ENCODE data around the gene PRDM2.

The PRDM2 gene

GRCh38 chr1:13798120-13798519, 98.1 kb downstream of the PRDM2 start:
- no peak for DNase-seq

DNA sequence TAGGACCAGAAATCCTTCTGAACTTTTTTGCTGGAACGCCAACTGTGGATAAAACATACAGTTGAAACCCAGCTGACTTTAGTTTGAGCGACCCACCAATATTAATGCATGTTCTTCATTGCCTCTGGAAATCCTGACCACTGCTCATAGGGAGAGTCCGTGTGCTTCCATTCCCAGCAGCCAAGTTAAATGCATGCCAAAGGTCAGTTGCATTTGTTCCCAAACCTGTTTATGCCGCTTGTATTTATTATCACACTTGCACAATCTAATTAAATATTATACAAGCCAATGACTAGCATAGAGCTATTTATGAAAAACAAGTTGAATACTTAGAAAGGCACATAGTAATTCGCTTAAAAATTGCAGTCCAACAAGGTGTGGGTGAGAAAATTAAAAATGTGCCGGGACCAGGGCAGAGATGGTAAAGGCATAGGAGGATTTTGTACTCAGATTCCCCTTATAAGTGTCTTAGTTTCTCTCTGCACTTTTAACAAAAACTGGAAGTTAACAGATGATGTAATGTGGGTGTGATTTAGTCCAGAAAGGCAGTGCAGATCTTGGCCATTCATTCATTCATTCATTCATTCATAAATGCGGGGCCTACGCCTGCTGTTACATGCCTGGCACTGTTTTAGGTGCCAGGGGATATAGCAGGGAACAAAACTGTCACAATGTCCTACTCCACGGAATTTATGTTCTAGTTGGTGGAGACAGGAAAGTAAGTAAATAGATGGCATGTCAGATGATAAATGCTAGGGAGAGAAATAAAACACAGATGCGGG, 99.7 kb downstream of the PRDM2 start:
- no peak for DNase-seq

DNA sequence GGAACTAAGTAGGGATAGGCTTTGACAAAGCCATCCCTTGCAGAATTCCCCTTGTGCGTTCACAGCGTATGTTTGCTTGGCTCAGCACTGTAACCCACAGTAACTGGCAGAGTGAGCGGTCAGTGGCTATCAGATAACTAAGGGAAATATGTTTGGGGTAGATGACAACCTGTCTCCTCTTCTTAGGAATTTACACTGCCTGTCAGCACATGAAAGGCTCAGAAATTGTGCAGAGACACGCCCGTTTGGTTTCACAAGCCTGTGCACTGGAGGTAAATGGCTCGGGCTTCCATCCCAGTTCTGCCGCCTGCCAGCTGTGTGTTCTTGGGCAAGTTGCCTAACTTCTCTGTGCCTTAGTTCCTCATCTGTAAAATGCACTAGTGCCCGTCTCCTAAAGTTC, 101.2 kb downstream of the PRDM2 start:
- no peak for DNase-seq

DNA sequence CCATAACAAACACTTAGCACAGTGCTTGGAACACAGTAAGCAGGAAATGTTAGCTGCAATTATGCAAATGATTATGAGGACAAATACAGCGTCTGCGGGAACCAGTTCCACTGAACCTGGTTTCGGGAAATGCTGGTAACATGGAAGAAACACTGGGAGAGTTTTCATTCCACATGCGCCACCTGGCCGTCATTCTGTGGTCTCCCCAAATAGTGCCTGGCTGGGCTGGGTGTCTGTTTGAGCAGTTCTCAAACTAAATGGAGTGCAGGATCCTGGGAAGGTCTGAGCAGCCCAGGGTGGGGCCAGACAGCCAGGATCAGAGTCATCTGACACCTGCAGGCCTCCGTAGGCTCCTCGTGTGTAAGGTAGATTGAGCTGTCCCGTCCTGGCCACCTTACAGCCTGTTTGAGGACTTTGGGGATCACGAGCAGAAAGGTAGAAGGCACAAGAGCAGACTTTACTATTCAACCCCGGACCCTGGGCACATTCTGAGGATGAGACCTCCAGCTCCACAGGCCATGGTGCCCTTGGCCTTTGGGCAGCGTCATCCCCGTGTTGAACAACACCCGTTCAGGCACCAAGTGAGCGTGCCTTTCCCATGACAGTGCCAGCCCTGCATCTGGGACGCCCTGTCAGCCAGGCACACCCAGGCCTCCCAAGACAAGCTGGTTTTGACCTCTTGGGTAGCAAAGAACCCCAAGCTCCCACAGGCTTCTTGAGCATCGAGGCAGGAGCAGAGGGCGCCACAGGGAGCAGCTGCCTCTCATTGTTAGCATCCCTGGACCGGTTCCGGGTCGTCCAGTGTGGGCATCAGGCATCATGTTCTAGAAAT, 101.9 kb downstream of the PRDM2 start:
- no peak for DNase-seq

DNA sequence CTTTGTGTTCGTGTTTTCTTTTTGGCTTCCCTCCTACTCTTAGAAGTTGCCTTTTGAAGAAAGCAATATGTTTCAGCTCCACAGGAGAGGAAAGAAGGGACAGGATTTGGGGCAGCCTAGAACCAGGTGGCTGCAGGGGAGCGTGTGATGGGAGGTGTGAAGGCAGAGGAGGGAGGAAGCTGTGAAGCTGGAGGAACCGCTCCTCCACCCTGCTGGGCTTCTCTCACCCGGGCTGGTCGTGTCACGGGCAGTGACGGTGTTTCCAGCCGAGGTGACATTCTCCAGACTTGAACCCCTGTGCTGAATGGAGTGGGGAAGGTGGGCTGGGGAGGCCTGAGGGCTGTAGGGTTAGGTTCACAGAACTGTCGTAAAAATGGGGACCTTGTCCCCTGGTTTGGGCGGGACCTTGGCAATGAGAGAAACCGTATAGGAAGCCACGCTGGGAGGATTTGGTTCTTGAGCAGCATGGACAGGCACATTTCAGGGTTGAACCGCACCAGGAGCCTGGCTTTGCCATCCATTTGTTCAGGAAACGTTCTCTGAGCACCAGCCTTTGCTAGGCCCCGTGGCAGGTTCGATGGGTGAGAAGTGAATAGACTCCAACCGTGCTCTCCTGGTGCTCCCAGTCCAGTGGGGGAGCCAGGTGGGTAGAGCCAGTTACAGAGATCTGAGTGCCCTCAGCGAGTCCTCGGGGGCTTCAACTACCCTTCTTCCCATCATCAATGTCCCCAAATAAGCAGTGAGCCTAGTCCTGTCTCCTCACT, 103.0 kb downstream of the PRDM2 start:
- DNase-seq, result no peak

GRCh38 chr1:13803546-13804239, 103.7 kb downstream of the PRDM2 start:
- DNase-seq, result no peak

GRCh38 chr1:13804240-13804633, 104.2 kb downstream of the PRDM2 start:
- DNase-seq, result no peak

DNA sequence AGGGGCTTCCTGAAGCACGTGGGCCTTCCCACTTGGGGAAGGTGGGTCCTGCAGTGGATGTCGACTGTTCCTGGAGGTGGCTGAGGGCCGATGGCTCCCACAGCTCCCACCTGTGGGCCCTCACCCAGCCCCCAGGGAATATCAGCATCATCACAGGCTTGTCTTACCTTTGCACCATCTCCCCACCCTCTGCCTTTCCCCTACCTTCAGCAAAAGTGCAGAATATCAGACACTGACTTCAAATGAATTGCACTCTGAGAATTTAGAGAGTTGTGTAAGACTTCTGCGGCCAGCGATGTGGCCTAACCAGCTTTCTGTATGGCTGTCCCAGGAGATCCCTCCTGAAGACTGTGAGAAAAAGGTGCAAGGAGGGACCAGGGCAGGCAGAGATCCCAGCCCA, 105.4 kb downstream of the PRDM2 start:
- DNase-seq, result no peak

- no peak for DNase-seq
Observed at GRCh38 chr1:13806108-13806507, 106.1 kb downstream of the PRDM2 start.

DNA sequence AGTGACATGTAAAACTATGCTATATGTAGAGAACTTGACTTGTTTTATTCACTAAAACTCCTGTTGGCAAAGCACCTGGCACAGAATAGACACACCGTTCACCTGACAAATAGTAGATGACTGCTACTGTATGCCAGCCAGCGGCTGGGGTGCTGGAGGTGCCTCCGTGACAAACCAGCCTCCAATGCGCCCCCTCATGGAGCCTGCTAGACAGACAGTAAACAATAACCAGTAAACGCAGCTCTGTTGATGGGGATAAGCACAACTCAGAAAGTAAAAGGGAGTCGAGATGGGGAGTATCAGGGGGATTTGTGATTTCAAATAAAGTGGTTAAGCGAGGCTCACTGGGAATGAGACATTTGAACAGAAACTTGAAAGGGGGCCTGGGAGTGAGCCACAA, 107.2 kb downstream of the PRDM2 start:
- no peak for DNase-seq

GRCh38 chr1:13808729-13809131, 108.7 kb downstream of the PRDM2 start:
- no peak for DNase-seq

DNA sequence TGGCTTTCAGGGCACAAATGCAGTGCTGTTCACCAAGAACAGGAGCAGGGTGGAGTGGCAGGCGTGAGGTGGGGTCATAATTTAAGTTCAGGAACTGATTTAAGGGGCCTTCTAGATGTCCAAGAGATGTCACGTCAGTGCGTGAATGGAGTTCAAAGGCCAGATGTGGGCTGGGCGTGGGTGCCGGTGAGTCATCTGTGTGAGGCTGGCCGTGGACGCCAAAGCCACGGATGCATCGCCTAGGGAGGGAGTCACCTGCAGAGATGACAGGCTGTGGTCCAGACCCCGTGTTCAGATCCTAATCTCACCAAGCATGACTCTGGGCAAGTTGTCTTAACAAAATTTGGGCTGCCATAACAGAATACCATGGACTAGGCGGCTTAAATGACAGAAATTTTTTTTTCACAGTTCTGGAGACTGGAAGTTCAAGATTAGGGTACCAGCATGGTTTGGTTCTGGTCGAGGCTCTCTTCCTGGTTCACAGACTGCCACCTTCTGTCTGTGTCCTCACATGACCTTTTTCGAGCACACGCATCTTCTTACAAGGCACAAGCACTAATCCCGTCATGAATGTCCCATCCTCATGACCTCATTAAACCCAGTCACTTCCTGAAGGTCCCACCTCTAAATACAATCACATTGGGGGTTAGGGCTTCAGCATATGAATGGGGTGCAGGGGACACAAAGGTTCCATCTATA, 109.6 kb downstream of the PRDM2 start:
- no peak for DNase-seq

DNA sequence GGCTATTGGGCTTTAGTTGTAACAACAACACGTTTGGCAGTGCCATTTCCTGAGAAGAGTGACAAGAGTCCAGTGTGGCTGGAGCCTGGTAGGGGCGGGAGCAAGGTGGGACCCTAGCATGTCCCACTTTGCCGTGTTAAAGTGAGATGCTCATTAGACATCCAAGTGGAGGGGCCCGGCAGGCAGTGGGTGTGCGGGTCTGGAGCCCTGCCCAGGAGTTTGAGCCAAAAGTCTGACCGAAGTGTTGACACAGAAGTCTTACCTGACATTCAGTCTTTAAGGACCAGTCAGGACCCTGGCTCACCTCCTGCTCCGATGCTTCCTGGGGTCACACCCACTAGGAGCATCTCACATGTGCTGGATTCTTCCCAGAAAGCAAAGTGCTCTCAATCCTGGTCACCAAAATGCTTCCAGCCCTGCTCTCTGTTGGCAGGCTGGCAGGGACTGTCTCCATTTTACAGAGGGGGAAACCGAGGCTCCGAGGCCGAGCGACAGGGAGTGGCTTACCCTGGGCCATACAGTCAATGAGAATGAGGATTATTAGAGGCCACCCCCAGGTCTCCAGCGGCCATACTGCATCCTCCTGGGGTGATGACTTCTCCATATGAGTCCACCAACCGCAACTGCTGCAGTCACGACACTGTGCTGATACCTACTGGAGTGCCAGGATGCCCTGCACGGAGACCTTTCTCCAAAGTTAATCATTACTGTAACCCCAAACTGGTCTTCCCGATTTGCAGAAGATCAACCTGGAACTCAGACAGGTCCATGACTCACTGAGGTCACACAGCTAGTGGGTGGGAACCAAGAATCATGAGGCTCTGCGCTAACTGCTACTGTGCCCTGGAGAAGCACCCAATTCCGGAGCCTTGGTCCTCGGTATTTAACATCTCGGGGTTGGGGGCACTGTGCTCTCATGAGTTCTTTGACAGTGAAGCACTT, 112.7 kb downstream of the PRDM2 start:
- no peak for DNase-seq

DNA sequence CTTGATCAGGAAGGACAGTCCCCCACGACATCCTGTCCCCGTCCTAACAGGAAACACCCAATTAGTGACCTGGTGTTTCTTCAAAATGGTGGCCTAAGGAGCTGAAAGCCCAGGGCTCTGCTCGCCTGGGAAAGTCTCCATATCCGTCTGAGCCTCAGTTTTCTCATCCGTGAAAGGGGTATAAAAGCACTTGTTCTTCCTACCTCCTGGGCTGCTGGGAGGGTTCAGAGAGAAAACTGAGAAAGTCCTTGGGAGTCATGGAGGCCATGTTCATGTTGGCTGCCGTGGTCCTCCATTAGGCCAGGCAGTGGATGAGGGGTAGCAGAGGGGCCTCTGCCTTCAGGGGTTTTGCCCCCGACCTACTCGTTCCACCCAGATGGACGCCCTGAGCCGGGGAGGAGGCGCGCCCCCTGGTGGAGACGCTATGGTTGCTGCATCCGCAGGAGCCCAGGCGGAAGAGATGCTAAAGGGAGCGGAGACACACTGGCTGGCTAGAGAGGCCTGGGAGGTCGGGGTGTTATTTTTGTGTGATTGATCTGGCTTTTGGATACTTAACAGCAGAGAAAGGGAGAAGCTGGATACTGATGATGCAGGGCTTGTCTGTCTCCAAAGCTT, 113.5 kb downstream of the PRDM2 start:
- DNase-seq, result peak; percentile 37 to 52

DNA sequence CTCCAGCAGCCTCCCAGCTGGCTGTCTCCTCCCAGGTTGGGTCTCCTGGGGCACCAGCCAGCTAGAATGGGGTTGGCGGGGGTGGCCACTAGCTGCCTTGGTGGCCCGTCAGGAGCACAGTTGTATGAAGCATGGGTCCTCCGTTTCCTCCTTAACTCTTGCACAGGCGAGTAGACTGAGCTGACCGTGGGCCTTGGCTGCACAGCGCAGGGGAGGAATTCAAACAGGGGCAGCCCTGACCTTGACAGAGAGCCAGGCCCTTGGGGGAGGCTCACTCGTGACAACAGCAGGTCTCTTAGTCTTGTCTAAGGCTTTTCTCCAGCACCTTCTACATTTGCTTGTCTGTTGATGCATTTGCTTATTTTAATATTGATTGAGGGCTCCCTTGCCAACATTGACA, 114.1 kb downstream of the PRDM2 start:
- DNase-seq, result no peak

GRCh38 chr1:13816016-13816760, 116.2 kb downstream of the PRDM2 start:
- no peak for DNase-seq

DNA sequence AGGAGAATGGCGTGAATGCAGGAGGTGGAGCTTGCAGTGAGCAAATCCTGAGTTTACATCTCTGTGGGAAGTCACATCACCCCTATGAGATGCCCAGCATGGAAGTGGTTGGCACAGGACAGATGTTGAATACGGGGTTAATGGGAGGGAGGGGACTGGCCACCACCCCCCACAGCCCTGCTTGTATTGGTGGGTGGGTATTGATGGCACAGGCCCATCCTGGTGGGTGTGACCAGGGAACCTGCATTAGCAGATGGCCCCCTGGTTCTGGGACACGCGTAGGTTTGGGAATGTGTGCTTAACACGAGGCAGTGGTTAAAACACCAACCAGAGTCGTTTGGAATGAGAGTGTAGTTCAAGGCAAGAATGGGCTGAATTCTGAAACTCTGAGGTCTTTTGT, 117.9 kb downstream of the PRDM2 start:
- DNase-seq, result no peak

- DNase-seq, result no peak
Observed at GRCh38 chr1:13818926-13819325, 118.9 kb downstream of the PRDM2 start.

- DNase-seq, result no peak
Observed at GRCh38 chr1:13819642-13820041, 119.7 kb downstream of the PRDM2 start.

GRCh38 chr1:13820055-13820454, 120.1 kb downstream of the PRDM2 start:
- DNase-seq, result no peak

All from CD4-positive, alpha-beta T cell treated with Interleukin-4 for 1 hour (primary cell).